Smooth muscle cell (in vitro differentiated cells): ENCODE data around the gene ACER2. TPM values are rescaled to one million over a fixed set of nuclear protein-coding genes. Genes with fewer than 3 reads are reported as not detected.
"Not testable (repeated sequence)": the region's sequence is repeated elsewhere in the genome, so short reads cannot be mapped to it uniquely, and the experiment has no call there.

Source experiments
- DNase-seq: peaks from one replicate; lab custom pipeline; 2025; ENCODE audit not compliant: unreplicated experiment; lab: John Stamatoyannopoulos, UW
- H2AFZ ChIP-seq: fragments of 200-600 bp; sonication (generic); 2 replicates; pipeline ENCODE4 v1.6.0; 2016; ENCODE audit warnings: antibody characterized with exemption, low read depth, mild to moderate bottlenecking
- H3F3A ChIP-seq: fragments of 200-600 bp; sonication (generic); 2 replicates; pipeline ENCODE4 v1.6.0; 2017; ENCODE audit warnings: antibody characterized with exemption, low read depth
- H3K27ac ChIP-seq: fragments of 200-600 bp; sonication (generic); 2 replicates; pipeline ENCODE4 v1.5.1; 2016; ENCODE audit warnings: low read depth, mild to moderate bottlenecking
- H3K27me3 ChIP-seq: fragments of 200-600 bp; sonication (generic); 2 replicates; pipeline ENCODE4 v1.6.1; 2016; ENCODE audit warnings: low read depth, mild to moderate bottlenecking
- H3K36me3 ChIP-seq: fragments of 200-600 bp; sonication (generic); 2 replicates; pipeline ENCODE4 v1.5.1; 2016; ENCODE audit warnings: low read depth
- H3K4me1 ChIP-seq: fragments of 200-600 bp; sonication (generic); 2 replicates; pipeline ENCODE4 v1.5.1; 2016; ENCODE audit warnings: low read depth
- H3K4me2 ChIP-seq: fragments of 200-600 bp; sonication (generic); 2 replicates; pipeline ENCODE4 v1.6.0; 2016; ENCODE audit warnings: mild to moderate bottlenecking
- H3K4me3 ChIP-seq: fragments of 200-600 bp; sonication (generic); 2 replicates; pipeline ENCODE4 v1.5.1; 2016; ENCODE audit warnings: mild to moderate bottlenecking
- H3K79me2 ChIP-seq: fragments of 200-600 bp; sonication (generic); 2 replicates; pipeline ENCODE4 v1.6.0; 2016; ENCODE audit warnings: low read depth, mild to moderate bottlenecking
- H3K9ac ChIP-seq: fragments of 200-600 bp; sonication (generic); 2 replicates; pipeline ENCODE4 v1.6.0; 2016; ENCODE audit warnings: low read depth
- H3K9me3 ChIP-seq: fragments of 200-600 bp; sonication (generic); replicated peaks from 2 replicates; pipeline ENCODE4 v1.5.1; 2016; ENCODE audit warnings: low read depth
- H4K20me1 ChIP-seq: fragments of 200-600 bp; sonication (generic); 2 replicates; pipeline ENCODE4 v1.6.0; 2016; ENCODE audit warnings: low read depth
- CTCF ChIP-seq: fragments of 200-600 bp; sonication (generic); IDR thresholded peaks from 2 replicates; pipeline ENCODE4 v1.5.1; 2017; ENCODE audit warnings: borderline replicate concordance, mild to moderate bottlenecking, antibody characterized with exemption; ENCODE audit not compliant: insufficient read depth, poor library complexity, severe bottlenecking
- WGBS: methylation state at CpG from one replicate; pipeline ENCODE4 v1.1.7; 2016; ENCODE audit warnings: low lambda C conversion rate; 5-methylcytosine and 5-hydroxymethylcytosine counted together
- polyA plus RNA-seq: library from polyadenylated mRNA; unstranded; fragments of >200 nt; fragmentation: Nextera tagmentation; extraction: Ambion mirVana; gene quantifications from 2 replicates; pipeline ENCODE4 v1.2.1, GENCODE V29; 2016
- total RNA-seq: library from RNA; depleted of rRNA; stranded (reverse); fragments of >200 nt; gene quantifications from 2 replicates; pipeline ENCODE4 v1.2.3, GENCODE V29; 2014

Gene ACER2
- total and polyA plus RNA-seq, 2 experiments from 2014 or later, result 0.49 to 4.2 TPM

GRCh38 chr9:19409401-19410194 is 789 bp downstream of the ACER2 start:
- no peak overlapping the region for H3K27ac ChIP-seq
- H3K9me3 ChIP-seq, result no peaks in the 10 kb centered on the region

GRCh38 chr9:19410195-19410503 is 1.3 kb downstream of the ACER2 start:
- Histone ChIP-seq H3K4me2 (peak overlapping the region; percentile 88), H3K27me3 (no peaks in the 10 kb centered on the region), H3K27ac (no peak overlapping the region), H3K4me1 (peaks cover 4% of the 10 kb centered on the region), H3K4me3 (peak overlapping the region; percentile 63), H3K9me3 (no peaks in the 10 kb centered on the region), H3K79me2 (no peaks in the 10 kb centered on the region), H4K20me1 (no peaks in the 10 kb centered on the region), H3K9ac (no peak overlapping the region), H2AFZ (no peak overlapping the region), H3K36me3 (no peaks in the 10 kb centered on the region), H3F3A (no peaks in the 10 kb centered on the region)
- 95% methylated on average over 2 of the region's 2 CpGs for WGBS
- DNase-seq, result no peak
- no peak for TF ChIP-seq CTCF

More at GRCh38 chr9:19409401-19410194, 789 bp downstream of the ACER2 start:
- Histone ChIP-seq H3K4me3 (peak overlapping the region; percentile 63), H3K27me3 (no peaks in the 10 kb centered on the region), H3K4me1 (peaks cover 4% of the 10 kb centered on the region), H3K79me2 (no peaks in the 10 kb centered on the region), H3F3A (no peaks in the 10 kb centered on the region), H3K4me2 (peak overlapping the region; percentile 88), H3K9ac (peak overlapping the region; percentile 30), H2AFZ (peak overlapping the region; percentile 71), H4K20me1 (no peaks in the 10 kb centered on the region), H3K36me3 (no peaks in the 10 kb centered on the region)
- DNase-seq, result no peak
- 4% methylated on average over 16 of the region's 17 CpGs for WGBS
- TF ChIP-seq CTCF, result no peak

GRCh38 chr9:19410594-19410993 is 1.8 kb downstream of the ACER2 start:
- no peak for TF ChIP-seq CTCF
- no peaks in the 10 kb centered on the region for H3K36me3 ChIP-seq
- H3K79me2 ChIP-seq, result no peaks in the 10 kb centered on the region
- no peaks in the 10 kb centered on the region for H4K20me1 ChIP-seq
- H3F3A ChIP-seq, result no peaks in the 10 kb centered on the region
- no peak overlapping the region for H2AFZ ChIP-seq
- H3K9me3 ChIP-seq, result no peaks in the 10 kb centered on the region
- 100% methylated on average over 2 of the region's 2 CpGs for WGBS
- no peak for DNase-seq
- peaks cover 4% of the 10 kb centered on the region for H3K4me1 ChIP-seq
- no peak overlapping the region for H3K9ac ChIP-seq
- no peak overlapping the region for H3K4me2 ChIP-seq
- no peaks in the 10 kb centered on the region for H3K27me3 ChIP-seq
- no peak overlapping the region for H3K27ac ChIP-seq
- no peak overlapping the region for H3K4me3 ChIP-seq

- Histone ChIP-seq H3K79me2 (no peaks in the 10 kb centered on the region), H2AFZ (no peak overlapping the region), H3F3A (no peaks in the 10 kb centered on the region), H3K27me3 (no peaks in the 10 kb centered on the region), H3K9ac (no peak overlapping the region), H3K27ac (no peak overlapping the region), H3K4me2 (no peak overlapping the region), H3K4me1 (peaks cover 4% of the 10 kb centered on the region), H4K20me1 (no peaks in the 10 kb centered on the region), H3K4me3 (no peak overlapping the region), H3K36me3 (no peaks in the 10 kb centered on the region), H3K9me3 (no peaks in the 10 kb centered on the region)
- no peak for DNase-seq
- WGBS, result 53% methylated on average over 8 of the region's 8 CpGs
- no peak for TF ChIP-seq CTCF
Observed at GRCh38 chr9:19411316-19411715, 2.5 kb downstream of the ACER2 start.

- not testable (repeated sequence) for H2AFZ ChIP-seq, H3K4me1 ChIP-seq, H3K79me2 ChIP-seq, H4K20me1 ChIP-seq, DNase-seq, H3F3A ChIP-seq, H3K9me3 ChIP-seq, H3K27me3 ChIP-seq, H3K27ac ChIP-seq, H3K4me3 ChIP-seq, H3K4me2 ChIP-seq, H3K9ac ChIP-seq, H3K36me3 ChIP-seq
- WGBS, result 72% methylated on average over 3 of the region's 3 CpGs
Observed at GRCh38 chr9:19413456-19413855, 4.6 kb downstream of the ACER2 start.
